CD4-positive, alpha-beta T cell treated with Interleukin-6 at 100 ng/mL for 8 hours (primary cell): ENCODE measurements around the gene USP9X.
"Not testable (repeated sequence)": the region's sequence is repeated elsewhere in the genome, so short reads cannot be mapped to it uniquely, and the experiment has no call there.

Experiments
- DNase-seq: peaks from one replicate; pipeline ENCODE4 v3.0.0-alpha.2; 2020; ENCODE audit warnings: mixed read lengths, low spot score

Gene USP9X

DNA sequence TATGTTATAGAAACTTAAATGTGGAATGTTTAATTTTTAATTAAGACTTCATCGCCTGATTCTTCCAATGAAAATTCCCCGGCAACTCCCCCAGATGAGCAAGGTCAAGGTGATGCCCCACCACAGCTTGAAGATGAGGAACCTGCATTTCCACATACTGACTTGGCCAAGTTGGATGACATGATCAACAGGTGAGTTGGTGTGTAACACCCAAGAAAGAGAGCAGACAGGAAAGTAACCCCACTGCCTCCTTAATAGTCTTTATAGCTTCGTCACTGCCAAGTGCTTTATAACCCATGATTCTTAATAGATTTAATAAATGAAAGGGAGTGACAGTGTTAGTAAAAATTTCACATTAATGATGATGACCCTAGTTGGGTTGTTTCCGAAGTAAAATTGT lies 43.7 kb downstream of the USP9X start:
- no peak for DNase-seq

- DNase-seq, result no peak
These were observed 46.5 kb downstream of the USP9X start for GRCh38 chrX:41131766-41132165.

- DNase-seq, result no peak
These were observed 48.3 kb downstream of the USP9X start for GRCh38 chrX:41133551-41133950.

GRCh38 chrX:41137589-41137988 lies 52.3 kb downstream of the USP9X start:
- DNase-seq, result no peak

DNA sequence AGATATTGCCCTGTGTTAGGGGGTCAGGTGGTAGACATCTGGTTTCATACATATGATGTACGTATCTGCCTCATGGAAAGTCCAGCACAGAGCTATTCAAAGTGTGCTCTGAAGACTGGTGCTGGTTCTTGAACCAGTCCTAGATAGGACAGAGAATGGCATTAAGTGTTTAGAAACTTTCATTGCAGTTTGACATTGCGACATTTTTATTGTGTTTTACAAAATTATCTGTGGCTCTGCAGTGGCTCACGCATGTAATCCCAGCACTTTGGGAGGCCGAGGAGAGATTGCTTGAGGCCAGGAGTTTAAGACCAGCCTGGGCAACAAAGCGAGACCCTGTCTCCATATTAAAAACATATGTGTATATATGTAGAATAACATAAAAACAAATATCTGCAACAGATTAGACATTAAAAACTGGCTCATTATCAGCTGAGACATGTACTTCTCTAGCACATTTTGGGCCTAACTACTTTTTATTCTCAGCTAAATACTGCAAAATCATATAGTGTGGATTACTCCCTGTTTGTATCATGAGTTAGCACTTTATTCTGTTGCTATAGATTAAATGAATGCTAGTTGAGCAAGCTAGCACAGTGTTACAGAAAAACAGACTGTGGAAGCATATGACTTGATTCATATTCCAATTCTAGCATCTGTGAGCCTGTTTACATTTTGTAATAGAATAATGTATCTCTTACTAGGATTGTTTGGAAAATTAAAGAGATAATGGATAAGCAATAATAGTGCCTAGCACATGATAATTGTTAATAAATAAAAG lies 57.1 kb downstream of the USP9X start:
- no peak for DNase-seq

DNA sequence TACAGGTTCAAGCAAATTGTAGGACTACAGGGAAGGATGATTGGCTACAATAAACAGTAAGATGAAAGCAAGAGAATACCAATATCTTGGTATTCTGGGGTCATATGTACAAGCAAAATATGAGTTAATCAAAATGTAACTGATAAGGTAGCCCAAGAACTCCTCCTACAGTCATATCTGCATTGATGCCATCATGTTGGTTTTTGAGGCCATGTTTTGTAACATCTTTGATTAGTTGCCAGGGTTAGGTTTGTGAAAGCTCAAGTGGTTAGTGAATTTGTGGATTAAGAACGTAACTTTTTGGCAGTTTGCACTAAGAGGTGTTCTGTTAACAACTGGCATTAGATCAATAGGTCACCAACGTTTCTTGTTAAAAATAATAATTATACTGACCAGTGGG lies 59.6 kb downstream of the USP9X start:
- DNase-seq, result no peak

- no peak for DNase-seq
These were observed 60.8 kb downstream of the USP9X start for GRCh38 chrX:41145920-41146608.

- no peak for DNase-seq
These were observed 63.3 kb downstream of the USP9X start for GRCh38 chrX:41148553-41148952.

DNA sequence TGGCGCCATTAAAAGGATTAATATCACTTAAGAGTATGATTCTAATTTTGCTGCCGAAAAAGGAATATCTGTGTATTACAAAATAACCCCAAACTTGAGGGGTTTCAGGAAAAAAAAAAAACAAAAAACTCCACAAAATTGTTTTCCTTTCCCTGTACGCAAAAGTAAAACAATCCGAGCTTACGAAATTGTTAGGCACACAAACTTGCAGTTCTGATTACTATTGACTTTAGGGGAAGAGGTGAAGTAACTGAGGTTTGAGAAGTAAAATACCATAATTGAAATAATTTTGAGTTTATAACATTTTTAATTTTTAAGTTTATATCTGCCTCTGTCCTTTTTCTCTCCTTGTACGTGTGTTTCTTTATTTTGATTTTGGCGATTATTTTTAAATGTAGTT lies 64.8 kb downstream of the USP9X start:
- DNase-seq, result no peak

GRCh38 chrX:41151726-41152125 lies 66.5 kb downstream of the USP9X start:
- not testable (repeated sequence) for DNase-seq

- no peak for DNase-seq
These were observed 67.0 kb downstream of the USP9X start for GRCh38 chrX:41152221-41152620.

DNA sequence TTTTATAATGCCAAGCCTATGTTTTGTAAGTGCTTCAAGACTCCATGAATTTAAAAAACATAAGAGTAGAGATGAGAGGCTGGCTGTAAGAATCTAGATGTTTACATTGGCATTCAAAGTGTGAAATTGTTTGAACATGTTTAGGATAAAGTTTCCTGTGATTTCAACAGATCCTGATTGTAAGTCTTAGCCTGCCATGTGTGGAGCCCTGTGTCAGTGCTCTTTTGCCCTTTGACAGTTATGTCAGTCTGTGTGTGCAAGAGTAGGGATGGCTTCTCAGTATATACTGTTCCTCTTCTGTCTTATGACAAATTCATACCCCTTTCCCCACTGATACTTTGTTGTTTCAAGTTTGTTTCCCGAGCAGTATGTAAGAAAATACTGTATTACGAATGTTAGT lies 68.2 kb downstream of the USP9X start:
- DNase-seq, result no peak

DNA sequence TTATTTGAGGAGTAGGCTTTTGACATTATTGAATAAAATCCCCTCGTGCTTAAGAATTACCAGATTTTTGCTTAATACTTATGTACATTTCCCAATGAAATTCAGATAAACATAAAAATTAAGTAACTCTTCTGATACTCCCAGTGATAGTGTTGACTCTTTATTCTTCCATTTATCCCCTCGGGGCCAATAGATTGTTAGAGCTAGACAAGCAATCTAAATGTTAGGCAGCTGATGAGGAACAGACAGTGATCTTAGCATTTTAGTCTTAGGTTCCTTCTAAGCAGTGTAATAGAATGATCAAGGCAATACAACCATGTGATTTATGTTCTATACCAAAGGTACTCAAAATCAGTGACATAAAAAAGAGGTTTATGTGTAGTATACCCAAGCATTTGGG lies 68.7 kb downstream of the USP9X start:
- no peak for DNase-seq

- no peak for DNase-seq
These were observed 79.2 kb downstream of the USP9X start for GRCh38 chrX:41164449-41164848.

GRCh38 chrX:41167888-41168287 lies 82.6 kb downstream of the USP9X start:
- DNase-seq, result no peak

DNA sequence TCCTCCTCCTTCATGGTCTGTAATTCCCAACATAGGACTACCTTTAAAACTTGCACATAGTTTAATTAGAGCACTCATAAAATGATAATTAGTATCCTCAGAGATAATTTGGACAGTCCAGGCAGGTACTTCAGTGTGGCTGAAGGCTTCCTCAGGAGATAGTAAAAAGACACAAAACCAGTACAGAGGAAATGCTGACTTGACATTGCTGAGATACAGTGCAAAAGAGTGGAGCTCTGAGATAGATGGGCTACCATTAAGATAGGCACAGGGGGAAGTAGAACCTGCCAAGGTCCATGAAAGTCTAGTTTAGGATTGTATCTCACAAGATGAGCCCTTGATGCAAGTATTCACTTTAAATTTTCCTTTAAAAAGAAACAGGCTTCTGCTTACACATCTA lies 91.0 kb downstream of the USP9X start:
- DNase-seq, result no peak

DNA sequence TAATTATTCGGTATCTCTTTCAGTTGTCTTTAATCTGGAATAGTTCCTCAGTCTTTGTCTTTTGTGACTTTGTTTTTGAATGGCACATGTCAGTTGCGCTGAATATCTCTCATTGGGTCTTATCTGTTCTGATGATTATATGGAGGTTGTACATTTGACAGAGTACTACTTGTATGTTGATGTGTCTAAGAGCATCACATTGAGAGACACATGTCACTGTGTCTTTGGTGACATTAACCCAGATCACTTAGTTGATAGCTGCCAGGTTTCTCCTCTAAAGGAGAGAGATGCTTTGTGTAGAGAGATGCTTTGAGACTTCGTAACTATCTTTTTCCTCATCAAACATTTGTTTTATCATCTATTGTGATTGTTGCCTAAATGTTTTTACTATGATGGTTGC lies 92.1 kb downstream of the USP9X start:
- DNase-seq, result no peak

GRCh38 chrX:41178201-41178600 lies 93.0 kb downstream of the USP9X start:
- peak; percentile 3 for DNase-seq

DNA sequence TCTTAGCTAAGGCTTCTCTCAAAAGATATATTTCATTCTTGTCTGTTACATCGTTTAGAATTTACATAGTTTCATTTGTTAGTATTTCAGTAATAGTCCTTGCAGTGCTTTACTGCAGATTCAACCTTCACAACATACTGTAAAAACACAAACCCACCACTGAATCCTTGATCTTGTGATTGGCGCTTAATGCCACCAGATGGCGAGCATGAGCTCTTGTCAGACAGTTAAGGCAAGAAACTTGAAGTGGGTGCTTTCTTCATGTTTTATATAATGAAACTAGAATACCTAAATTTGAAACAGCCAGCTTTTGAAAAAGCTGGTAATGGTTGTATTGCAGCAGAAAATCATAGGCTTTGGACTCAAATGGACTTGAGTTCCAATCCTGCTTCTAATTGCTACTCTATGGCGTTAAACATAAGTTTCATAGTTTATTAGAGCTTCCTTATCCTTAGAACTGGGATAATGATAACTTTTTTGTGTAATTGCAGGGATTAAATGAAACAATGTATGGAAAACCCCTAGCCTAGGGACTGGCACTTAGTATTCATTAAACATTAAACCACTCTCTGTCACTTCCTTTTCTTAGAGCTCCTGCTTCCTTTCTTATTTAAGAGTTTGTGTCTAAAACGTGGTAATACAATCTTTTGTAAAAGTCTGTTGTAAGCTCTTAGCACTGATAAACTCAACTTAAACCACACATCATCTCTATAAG lies 95.1 kb downstream of the USP9X start:
- DNase-seq, result peak; percentile 47

DNA sequence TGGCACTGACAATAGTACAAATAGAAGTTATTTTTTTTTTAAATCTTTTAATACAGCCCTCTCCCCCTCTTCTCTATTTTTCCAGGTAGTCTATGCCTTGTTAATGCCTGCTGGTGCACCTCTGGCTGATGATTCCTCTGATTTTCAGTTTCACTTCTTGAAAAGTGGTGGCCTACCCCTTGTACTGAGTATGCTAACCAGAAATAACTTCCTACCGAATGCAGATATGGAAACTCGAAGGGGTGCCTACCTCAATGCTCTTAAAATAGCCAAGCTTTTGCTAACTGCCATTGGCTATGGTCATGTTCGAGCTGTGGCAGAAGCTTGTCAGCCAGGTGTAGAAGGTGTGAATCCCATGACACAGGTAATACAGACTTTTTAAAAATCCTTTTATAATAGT lies 99.1 kb downstream of the USP9X start:
- DNase-seq, result no peak

DNA sequence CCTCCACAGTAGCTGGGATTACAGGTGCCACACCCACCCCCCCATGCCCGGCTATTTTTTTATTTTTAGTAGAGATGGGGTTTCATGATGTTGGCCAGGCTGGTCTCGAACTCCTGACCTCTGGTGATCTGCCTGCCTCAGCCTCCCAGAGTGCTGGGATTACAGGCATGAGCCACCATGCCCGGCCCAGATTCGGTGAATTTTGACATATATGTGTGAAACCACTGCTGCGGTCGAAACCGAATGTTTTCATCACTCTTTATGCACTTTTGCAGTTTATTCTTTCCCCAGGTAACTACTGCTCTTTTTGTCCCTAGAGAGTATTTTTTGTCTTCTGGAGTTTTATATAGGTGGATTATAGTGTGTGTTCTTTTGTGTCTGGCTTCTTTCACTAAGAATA lies 101.7 kb downstream of the USP9X start:
- DNase-seq, result not testable (repeated sequence)

DNA sequence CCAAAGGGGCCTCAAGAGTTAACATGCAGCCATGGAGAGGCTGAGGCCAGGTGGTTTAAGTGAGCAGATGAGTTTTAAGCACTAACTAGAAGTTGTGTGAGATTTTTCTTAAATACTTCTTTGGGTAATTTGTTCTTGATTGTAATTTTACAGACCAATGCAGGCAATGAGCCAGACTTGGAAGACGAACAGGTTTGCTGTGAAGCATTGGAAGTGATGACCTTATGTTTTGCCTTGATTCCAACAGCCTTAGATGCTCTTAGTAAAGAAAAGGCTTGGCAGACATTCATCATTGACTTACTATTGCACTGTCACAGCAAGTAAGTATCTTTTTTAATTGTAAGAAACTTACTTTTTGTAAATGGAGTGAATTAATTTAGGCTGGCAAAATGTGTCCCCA lies 103.9 kb downstream of the USP9X start:
- DNase-seq, result no peak

GRCh38 chrX:41192880-41193279 lies 107.6 kb downstream of the USP9X start:
- no peak for DNase-seq
